Breast epithelium (tissue), 4 donors: Measurements from ENCODE around the gene FCRLA. TPM values are rescaled to one million over a fixed set of nuclear protein-coding genes. Genes with fewer than 3 reads are reported as not detected.

Experiments
- DNase-seq, 2 donors: peaks; one replicate each; pipeline ENCODE4 v3.0.0-alpha.2; 2019; ENCODE audit warnings: low spot score in 2 of 2
- H3K27ac ChIP-seq, 2 donors: fragments of 200-600 bp; sonication (generic) in 1 of 2; one replicate each; pipeline ENCODE4 v1.5.1; 2016 to 2019; ENCODE audit warnings: mild to moderate bottlenecking in 1 of 2
- H3K27me3 ChIP-seq, 2 donors: fragments of 200-600 bp; sonication (generic) in 1 of 2; one replicate each; pipeline versions ENCODE4 v1.5.1 to v1.6.0; 2017 to 2019; ENCODE audit warnings: control low read depth in 1 of 2, mild to moderate bottlenecking in 1 of 2
- H3K36me3 ChIP-seq: fragments of 200-600 bp; one replicate; pipeline ENCODE4 v1.5.1; 2019
- H3K4me1 ChIP-seq, 2 donors: fragments of 200-600 bp; sonication (generic); one replicate each; pipeline ENCODE4 v1.5.1; 2016 to 2019; ENCODE audit warnings: control low read depth in 1 of 2
- H3K4me3 ChIP-seq, 3 donors: fragments of 200-600 bp; sonication (generic); 1 replicate in 2 of 3; 2 replicates in 1 of 3; pipeline ENCODE4 v1.5.1; 2016 to 2019; ENCODE audit warnings: mild to moderate bottlenecking in 3 of 3, moderate library complexity in 2 of 3
- H3K9me3 ChIP-seq, 2 donors: fragments of 200-600 bp; sonication (generic) in 1 of 2; one replicate each; pipeline ENCODE4 v1.5.1; 2016 to 2019; ENCODE audit warnings: control low read depth in 1 of 2
- POLR2A ChIP-seq: fragments of 450-650 bp; IDR thresholded peaks from one replicate; pipeline ENCODE4 v1.6.1; 2016; ENCODE audit warnings: antibody characterized with exemption, mild to moderate bottlenecking, moderate library complexity
- POLR2AphosphoS5 ChIP-seq, 3 donors: sonication (generic); formaldehyde crosslinking; IDR thresholded peaks; one replicate each; pipeline ENCODE4 v1.6.1; 2017; ENCODE audit warnings: antibody characterized with exemption in 3 of 3
- intact Hi-C: fragments of 100-400 bp; cut with DNase I; formaldehyde crosslinking; loops from one replicate; pipeline ENCODE4 v1.15.1; 2023; ENCODE audit warnings: low total_unique reads
- total RNA-seq, 3 donors: library from RNA; depleted of rRNA; stranded (reverse); fragments of >200 nt; gene quantifications; one replicate each; pipeline ENCODE4 v1.1.0, GENCODE V29; 2016
- TF ChIP-seq, protein P1 (sequence below), 3 donors: fragments of 450-650 bp; IDR thresholded peaks; one replicate each; pipeline ENCODE4 v1.5.1; 2016 to 2017; ENCODE audit warnings: antibody characterized with exemption in 3 of 3, mild to moderate bottlenecking in 3 of 3, moderate library complexity in 3 of 3

FCRLA gene
- total RNA-seq, 3 donors from 2014 or later = 0.15 TPM; not detected in 2

DNA sequence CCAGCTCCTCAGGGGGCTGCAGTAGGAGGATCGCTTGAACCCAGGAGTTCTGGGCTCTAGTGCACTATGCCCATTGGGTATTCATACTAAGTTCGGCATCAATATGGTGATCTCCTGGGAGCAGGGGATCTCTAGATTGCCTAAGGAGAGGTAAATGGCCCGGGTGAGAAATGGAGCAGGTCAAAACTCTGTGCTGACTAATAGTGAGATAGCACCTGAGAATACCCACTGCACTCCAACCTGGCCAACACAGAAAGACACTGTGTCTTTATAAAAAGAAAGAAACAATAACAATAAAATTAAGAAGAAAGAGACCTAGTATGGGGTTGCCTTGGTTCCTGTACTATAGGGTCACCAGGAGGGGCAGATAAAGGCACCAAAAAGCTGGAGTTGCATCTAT lies 28.8 kb downstream of the FCRLA start:
- H3K9me3 ChIP-seq = no peaks in the 10 kb centered on the region
- H3K27ac ChIP-seq = no peak overlapping the region
- intact Hi-C loops = no loop called here
- H3K4me1 ChIP-seq = no peaks in the 10 kb centered on the region
- H3K4me3 ChIP-seq = no peak overlapping the region
- no peak for DNase-seq
- no peaks in the 10 kb centered on the region for H3K36me3 ChIP-seq
- TF ChIP-seq POLR2AphosphoS5 (IDR thresholded peaks at IDR 0.05) (no peak), POLR2A (no peak)
- TF ChIP-seq, protein P1, sequence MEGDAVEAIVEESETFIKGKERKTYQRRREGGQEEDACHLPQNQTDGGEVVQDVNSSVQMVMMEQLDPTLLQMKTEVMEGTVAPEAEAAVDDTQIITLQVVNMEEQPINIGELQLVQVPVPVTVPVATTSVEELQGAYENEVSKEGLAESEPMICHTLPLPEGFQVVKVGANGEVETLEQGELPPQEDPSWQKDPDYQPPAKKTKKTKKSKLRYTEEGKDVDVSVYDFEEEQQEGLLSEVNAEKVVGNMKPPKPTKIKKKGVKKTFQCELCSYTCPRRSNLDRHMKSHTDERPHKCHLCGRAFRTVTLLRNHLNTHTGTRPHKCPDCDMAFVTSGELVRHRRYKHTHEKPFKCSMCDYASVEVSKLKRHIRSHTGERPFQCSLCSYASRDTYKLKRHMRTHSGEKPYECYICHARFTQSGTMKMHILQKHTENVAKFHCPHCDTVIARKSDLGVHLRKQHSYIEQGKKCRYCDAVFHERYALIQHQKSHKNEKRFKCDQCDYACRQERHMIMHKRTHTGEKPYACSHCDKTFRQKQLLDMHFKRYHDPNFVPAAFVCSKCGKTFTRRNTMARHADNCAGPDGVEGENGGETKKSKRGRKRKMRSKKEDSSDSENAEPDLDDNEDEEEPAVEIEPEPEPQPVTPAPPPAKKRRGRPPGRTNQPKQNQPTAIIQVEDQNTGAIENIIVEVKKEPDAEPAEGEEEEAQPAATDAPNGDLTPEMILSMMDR (IDR thresholded peaks at IDR 0.05) = no peak
- H3K27me3 ChIP-seq = no peaks in the 10 kb centered on the region

DNA sequence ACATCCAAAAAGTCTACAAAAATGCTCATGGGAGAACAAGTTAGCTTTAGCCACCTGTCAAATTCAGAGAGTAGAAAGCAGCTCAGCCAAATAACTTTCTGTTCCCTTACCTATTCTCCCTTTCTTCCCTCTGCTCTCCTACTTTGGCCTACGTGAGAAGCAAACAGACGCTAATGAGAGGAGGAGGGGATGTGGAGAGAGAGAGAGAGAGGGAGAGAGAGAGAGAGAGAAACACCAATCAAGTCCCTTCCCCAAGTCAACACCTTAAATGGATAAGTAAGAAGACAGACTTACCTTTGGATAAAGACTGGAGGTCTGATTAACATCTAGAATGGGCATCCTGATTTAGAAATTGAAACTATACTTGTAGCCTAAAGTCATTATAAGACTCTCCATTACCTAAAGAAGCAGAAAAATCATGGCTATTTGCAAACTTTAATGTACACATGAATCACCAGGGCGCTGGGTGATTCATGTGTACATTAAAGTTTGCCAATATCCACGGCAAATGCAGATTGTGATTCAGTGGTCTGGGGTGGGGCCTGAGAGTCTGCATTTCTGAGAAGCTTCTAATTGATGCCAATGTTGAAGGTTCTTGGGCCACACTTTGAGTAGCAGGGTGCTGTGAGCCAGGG lies 29.4 kb downstream of the FCRLA start:
- TF ChIP-seq POLR2AphosphoS5 (IDR thresholded peaks at IDR 0.05) = no peak
- no peak for TF ChIP-seq POLR2A
- TF ChIP-seq, protein P1 (IDR thresholded peaks at IDR 0.05) = no peak
- Histone ChIP-seq H3K36me3 (no peaks in the 10 kb centered on the region), H3K27me3 (no peaks in the 10 kb centered on the region), H3K4me1 (no peaks in the 10 kb centered on the region), H3K4me3 (no peak overlapping the region), H3K27ac (no peak overlapping the region), H3K9me3 (no peaks in the 10 kb centered on the region)
- intact Hi-C loops = no loop called here
- no peak for DNase-seq

GRCh38 chr1:161737625-161738024 lies 30.6 kb downstream of the FCRLA start:
- H3K4me3 ChIP-seq = no peak overlapping the region
- H3K4me1 ChIP-seq = no peaks in the 10 kb centered on the region
- H3K27ac ChIP-seq = no peak overlapping the region
- no peak for DNase-seq
- no peaks in the 10 kb centered on the region for H3K9me3 ChIP-seq
- intact Hi-C loops = no loop called here
- H3K27me3 ChIP-seq = no peaks in the 10 kb centered on the region
- TF ChIP-seq POLR2A (no peak), POLR2AphosphoS5 (IDR thresholded peaks at IDR 0.05) (no peak)
- TF ChIP-seq, protein P1 (IDR thresholded peaks at IDR 0.05) = no peak
- no peaks in the 10 kb centered on the region for H3K36me3 ChIP-seq

DNA sequence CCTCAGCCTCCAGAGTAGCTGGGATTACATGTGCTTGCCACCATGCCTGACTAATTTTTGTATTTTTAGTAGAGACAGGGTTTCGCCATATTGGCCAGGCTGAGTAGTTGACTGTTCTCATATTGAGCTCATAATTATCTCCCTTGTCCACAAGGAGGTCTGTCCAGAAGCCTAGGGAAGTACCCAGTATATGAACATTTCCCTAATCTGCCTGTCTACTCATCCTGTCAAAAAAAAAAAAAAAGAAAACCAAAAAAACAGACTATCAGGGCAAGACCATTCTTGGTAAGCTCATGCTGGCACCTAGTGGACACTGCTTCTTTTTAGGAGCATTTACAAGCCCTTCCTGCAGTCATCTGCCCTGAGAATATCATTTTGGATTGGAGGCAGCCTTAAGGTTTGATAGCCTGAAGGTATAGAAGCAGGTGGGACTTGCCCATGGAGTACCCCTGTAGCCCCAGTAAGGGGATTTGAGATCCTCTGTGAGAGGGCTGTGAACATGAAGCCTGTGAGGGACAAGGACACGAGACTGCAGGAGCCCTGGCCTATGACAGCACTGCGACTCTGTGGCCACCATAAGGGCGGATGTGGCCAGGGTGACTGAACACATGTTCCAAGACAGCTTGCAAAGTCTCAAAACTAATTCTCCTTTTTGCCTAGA lies 31.7 kb downstream of the FCRLA start:
- Histone ChIP-seq H3K9me3 (no peaks in the 10 kb centered on the region), H3K27me3 (no peaks in the 10 kb centered on the region), H3K4me3 (no peak overlapping the region), H3K36me3 (no peaks in the 10 kb centered on the region), H3K27ac (no peak overlapping the region), H3K4me1 (no peaks in the 10 kb centered on the region)
- DNase-seq = no peak
- TF ChIP-seq, protein P1 (IDR thresholded peaks at IDR 0.05) = peak in 1 of 3 donors; percentile 13
- TF ChIP-seq POLR2AphosphoS5 (IDR thresholded peaks at IDR 0.05) (no peak), POLR2A (no peak)
- intact Hi-C loops = no loop called here

DNA sequence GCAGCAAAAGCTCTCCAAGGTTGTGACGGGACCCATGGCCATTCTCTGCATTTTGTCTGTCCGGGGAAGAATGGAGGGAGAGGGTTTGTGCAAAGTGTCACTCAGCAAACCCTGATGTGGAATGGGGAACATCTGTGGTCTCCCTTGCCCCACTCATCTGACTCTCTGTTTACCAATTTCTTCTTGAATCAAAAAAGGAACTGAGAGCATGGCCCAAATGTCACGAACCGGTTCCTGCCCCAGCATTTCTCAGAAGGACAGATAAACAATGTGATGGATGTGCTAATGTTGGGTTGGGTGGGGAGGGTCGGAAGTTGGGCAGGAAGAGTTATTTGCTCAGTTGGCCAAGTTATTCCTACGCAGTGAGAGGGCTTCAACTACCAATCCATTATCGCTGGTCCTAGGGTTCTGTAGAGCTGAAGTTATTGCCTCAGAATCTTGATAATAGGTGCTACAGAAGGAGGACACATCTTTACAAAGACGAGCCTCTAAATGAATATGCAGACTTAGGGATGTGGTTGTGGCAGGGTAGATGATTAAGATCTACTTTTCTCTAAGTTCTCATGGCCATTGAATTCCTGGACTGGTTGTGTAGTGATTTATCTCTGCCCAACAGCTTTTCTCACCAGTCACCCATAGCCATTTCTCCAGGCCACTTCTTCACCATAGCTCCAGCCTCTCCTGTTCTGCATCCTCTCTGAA lies 33.0 kb downstream of the FCRLA start:
- intact Hi-C loops = loop anchor here (10.0 kb wide), 1 partner anchor 255 kb away; no protein-coding TSS in a partner anchor
- H3K27me3 ChIP-seq = no peaks in the 10 kb centered on the region
- H3K4me3 ChIP-seq = no peak overlapping the region
- DNase-seq = no peak
- H3K9me3 ChIP-seq = no peaks in the 10 kb centered on the region
- H3K4me1 ChIP-seq = no peaks in the 10 kb centered on the region
- TF ChIP-seq, protein P1 (IDR thresholded peaks at IDR 0.05) = no peak
- TF ChIP-seq POLR2AphosphoS5 (IDR thresholded peaks at IDR 0.05) (no peak), POLR2A (no peak)
- H3K27ac ChIP-seq = peak overlapping the region in 1 of 2 donors; percentile 5
- no peaks in the 10 kb centered on the region for H3K36me3 ChIP-seq
